Measurements from ENCODE around the gene PTRH1.

PTRH1 gene

GRCh38 chr9:127683723-127684122 is 31.7 kb downstream of the PTRH1 start:
- TF ChIP-seq CTCF (IDR thresholded peaks at IDR 0.05), result no peak
- no peaks in the 10 kb centered on the region for H3K4me1 ChIP-seq (ENCODE audit: control insufficient read depth in 1 of 2, insufficient read depth in 1 of 2, low read depth in 1 of 2, low read length in 1 of 2)
- H3K27me3 ChIP-seq, result no peaks in the 10 kb centered on the region
- no peaks in the 10 kb centered on the region for H3K9me3 ChIP-seq
- no peak overlapping the region for H3K4me3 ChIP-seq (ENCODE audit: low read depth in 1 of 2, low read length in 1 of 2)
- H3K36me3 ChIP-seq, result no peaks in the 10 kb centered on the region
- no peak overlapping the region for H3K27ac ChIP-seq

- Histone ChIP-seq H3K9me3 (no peaks in the 10 kb centered on the region), H3K4me3 (ENCODE audit: low read depth in 1 of 2, low read length in 1 of 2) (no peak overlapping the region), H3K36me3 (no peaks in the 10 kb centered on the region), H3K4me1 (ENCODE audit: control insufficient read depth in 1 of 2, insufficient read depth in 1 of 2, low read depth in 1 of 2, low read length in 1 of 2) (no peaks in the 10 kb centered on the region), H3K27ac (no peak overlapping the region), H3K27me3 (no peaks in the 10 kb centered on the region)
- TF ChIP-seq CTCF (IDR thresholded peaks at IDR 0.05), result no peak
Measured at GRCh38 chr9:127682351-127683136, 32.9 kb downstream of the PTRH1 start.

- H3K27me3 ChIP-seq, result no peaks in the 10 kb centered on the region
- H3K27ac ChIP-seq, result no peak overlapping the region
- H3K4me1 ChIP-seq (ENCODE audit: control insufficient read depth in 1 of 2, insufficient read depth in 1 of 2, low read depth in 1 of 2, low read length in 1 of 2), result no peaks in the 10 kb centered on the region
- no peak for TF ChIP-seq CTCF (IDR thresholded peaks at IDR 0.05)
- H3K36me3 ChIP-seq, result no peaks in the 10 kb centered on the region
- no peaks in the 10 kb centered on the region for H3K9me3 ChIP-seq
- H3K4me3 ChIP-seq (ENCODE audit: low read depth in 1 of 2, low read length in 1 of 2), result no peak overlapping the region
Measured at GRCh38 chr9:127680846-127681245, 34.6 kb downstream of the PTRH1 start.

GRCh38 chr9:127680226-127680625 is 35.2 kb downstream of the PTRH1 start:
- no peak overlapping the region for H3K4me3 ChIP-seq (ENCODE audit: low read depth in 1 of 2, low read length in 1 of 2)
- no peaks in the 10 kb centered on the region for H3K4me1 ChIP-seq (ENCODE audit: control insufficient read depth in 1 of 2, insufficient read depth in 1 of 2, low read depth in 1 of 2, low read length in 1 of 2)
- no peaks in the 10 kb centered on the region for H3K9me3 ChIP-seq
- no peak overlapping the region for H3K27ac ChIP-seq
- TF ChIP-seq CTCF (IDR thresholded peaks at IDR 0.05), result no peak
- no peaks in the 10 kb centered on the region for H3K36me3 ChIP-seq
- no peaks in the 10 kb centered on the region for H3K27me3 ChIP-seq

- no peak for TF ChIP-seq CTCF (IDR thresholded peaks at IDR 0.05)
- H3K4me3 ChIP-seq (ENCODE audit: low read depth in 1 of 2, low read length in 1 of 2), result no peak overlapping the region
- no peaks in the 10 kb centered on the region for H3K9me3 ChIP-seq
- no peaks in the 10 kb centered on the region for H3K27me3 ChIP-seq
- no peaks in the 10 kb centered on the region for H3K4me1 ChIP-seq (ENCODE audit: control insufficient read depth in 1 of 2, insufficient read depth in 1 of 2, low read depth in 1 of 2, low read length in 1 of 2)
- no peaks in the 10 kb centered on the region for H3K36me3 ChIP-seq
- no peak overlapping the region for H3K27ac ChIP-seq
Measured at GRCh38 chr9:127679506-127679905, 36.0 kb downstream of the PTRH1 start.

Data from neutrophil (primary cell).